GM19468 (cell line): ENCODE data around the gene KCNH4.
"Not testable (repeated sequence)": the region's sequence is repeated elsewhere in the genome, so short reads cannot be mapped to it uniquely, and the experiment has no call there.

Source experiments
- ATAC-seq: cut with Tn5 transposase; IDR thresholded peaks from one replicate; pipeline ENCODE4 v1.9.1; 2021; ENCODE audit warnings: mild to moderate bottlenecking, moderate library complexity, moderate number of reproducible peaks; ENCODE audit not compliant: unreplicated experiment; ENCODE audit errors: extremely low read depth

KCNH4 gene

GRCh38 chr17:42180922-42181850 lies at the start of gene KCNH4:
Gene KCNH4, minus strand, starts transcription at chr17:42181142. Its CDS starts 197 bp downstream, at chr17:42180945.
- no peak for ATAC-seq

DNA sequence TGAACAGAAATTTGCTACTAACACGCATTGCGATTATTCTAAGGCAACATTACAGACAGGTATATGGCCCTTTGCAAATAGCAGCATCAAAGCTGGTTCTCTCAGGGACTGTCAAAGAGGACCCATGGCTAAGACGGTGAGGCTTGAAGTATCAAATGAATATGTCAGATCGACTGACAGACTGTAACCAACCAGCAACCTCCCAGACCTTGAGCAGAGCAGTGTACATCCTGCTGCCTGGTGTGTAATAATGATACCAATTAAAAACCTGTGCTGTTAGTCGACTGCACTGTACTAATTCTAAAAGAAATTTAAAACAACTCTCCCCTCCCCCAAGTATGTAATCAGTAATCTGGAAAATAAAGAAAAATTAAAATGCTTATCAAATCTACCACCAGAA lies 49.3 kb upstream of the KCNH4 start:
- ATAC-seq, result no peak

- ATAC-seq, result no peak
Measured at GRCh38 chr17:42227849-42228700, 47.1 kb upstream of the KCNH4 start.

DNA sequence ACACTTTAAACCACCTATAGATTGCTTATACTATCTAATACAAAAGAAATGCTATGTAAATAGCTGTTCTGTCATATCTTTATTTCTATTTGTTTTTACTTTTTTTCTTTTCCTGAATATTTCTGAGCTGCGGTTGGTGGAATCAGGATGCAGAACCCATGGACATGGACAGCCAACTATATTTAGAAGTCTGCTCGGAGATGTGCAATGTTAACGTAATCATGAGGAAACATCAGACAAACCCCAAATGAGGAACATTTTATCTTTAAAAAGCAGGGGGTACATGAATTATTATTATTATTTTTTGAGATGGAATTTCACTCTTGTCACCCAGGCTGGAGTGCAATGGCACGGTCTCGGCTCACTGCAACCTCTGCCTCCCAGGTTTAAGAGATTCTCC lies 44.7 kb upstream of the KCNH4 start:
- no peak for ATAC-seq

- no peak for ATAC-seq
Measured at GRCh38 chr17:42224651-42225050, 43.7 kb upstream of the KCNH4 start.

DNA sequence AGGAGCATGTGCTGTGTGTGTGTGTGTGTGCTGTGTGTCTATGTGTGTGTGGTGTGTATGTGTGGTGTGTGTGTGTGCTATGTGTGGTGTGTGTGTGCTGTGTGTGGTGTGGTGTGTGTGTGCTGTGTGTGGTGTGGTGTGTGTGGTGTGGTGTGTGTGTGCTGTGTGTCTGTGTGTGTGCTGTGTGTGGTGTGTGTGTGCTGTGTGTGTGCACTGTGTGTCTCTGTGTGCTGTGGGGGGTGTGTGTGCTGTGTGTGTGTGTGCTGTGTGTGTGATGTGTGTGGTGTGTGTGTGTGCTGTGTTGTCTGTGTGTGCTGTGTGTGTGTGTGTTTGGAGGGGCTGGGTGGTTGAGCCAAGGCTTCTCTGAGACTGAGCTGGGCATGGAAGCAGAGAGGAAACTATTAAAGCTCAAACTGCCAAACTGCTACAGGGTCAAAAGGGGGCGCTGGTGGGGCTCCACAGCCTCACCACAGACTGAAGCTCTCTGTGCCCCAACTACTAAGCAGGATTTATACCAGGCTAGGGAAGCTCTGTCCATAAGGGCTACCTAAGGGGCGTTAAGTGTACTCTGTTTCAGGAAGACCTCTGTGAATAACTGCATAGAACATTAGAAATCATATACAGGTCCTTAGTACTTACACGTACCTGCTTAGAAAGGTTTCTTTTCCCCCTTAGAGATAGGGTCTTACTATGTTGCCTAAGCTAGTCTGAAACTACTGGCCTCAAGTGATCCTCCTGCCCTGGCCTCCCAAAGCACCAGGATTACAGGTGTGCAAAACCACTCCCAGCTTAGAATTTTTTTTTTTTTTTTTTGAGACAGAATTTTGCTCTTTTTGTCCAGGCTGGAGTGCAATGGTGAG lies 41.2 kb upstream of the KCNH4 start:
- ATAC-seq, result no peak

DNA sequence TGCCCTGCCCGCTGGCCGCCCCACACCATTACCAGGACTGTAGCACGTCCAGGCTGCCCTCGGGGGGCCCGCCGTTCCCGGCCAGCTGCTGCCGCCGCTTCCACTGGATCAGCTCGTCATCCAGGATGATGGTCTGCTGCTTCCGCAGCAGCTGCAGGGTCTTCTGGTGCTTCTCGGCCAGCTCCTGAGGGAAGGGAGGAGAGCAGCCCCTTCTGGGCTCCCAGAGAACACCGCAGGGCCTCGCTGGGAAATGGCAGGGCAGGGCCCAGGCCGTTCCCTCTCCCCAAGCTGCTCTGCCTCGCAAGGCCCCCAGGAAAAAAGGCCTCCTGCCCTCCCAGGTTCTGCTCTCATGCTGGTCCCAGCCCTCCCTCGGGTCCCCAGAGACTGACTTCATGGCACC lies 38.3 kb upstream of the KCNH4 start:
- not testable (repeated sequence) for ATAC-seq

GRCh38 chr17:42214156-42214555 lies 33.2 kb upstream of the KCNH4 start:
- no peak for ATAC-seq

DNA sequence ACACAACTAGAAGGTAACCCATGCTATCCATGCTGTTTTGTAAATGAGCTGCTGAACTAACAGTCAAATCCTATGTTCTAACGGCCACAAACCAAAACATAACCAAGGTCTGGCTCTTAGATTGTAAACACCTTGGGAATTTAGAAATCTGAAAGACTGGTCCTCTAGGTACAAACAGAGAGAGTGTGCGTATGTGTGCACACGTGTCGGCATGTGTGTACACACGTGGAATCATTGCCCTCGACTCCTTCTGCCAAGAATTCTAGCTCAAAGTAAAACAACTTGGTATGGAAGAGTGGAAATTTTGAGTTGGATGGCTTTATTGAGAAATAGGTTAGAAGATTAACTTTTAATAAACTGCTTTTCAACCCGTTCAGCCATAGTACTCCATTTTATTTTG lies 31.4 kb upstream of the KCNH4 start:
- ATAC-seq, result no peak

GRCh38 chr17:42211921-42212341 lies 31.0 kb upstream of the KCNH4 start:
- ATAC-seq, result not testable (repeated sequence)

GRCh38 chr17:42210046-42210445 lies 29.1 kb upstream of the KCNH4 start:
- ATAC-seq, result no peak

- not testable (repeated sequence) for ATAC-seq
Measured at GRCh38 chr17:42206153-42206612, 25.2 kb upstream of the KCNH4 start.

DNA sequence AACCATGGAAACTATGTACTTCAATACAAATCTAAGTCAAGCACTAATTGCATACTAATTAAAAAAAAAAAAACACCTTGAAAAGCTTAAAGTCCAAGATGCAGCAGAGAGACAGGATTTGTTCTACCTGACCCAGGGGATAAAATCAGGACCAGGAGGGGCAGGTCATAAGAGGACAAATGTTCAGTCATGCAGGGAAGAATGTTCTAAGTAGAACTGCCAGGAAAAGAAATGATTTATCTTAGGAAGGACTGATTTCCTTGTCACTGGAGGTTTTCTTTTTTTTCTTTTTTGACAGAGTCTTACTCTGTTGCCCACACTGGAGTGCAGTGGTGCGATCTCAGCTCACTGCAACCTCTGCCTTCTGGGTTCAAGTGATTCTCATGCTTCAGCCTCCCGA lies 22.4 kb upstream of the KCNH4 start:
- ATAC-seq, result no peak

DNA sequence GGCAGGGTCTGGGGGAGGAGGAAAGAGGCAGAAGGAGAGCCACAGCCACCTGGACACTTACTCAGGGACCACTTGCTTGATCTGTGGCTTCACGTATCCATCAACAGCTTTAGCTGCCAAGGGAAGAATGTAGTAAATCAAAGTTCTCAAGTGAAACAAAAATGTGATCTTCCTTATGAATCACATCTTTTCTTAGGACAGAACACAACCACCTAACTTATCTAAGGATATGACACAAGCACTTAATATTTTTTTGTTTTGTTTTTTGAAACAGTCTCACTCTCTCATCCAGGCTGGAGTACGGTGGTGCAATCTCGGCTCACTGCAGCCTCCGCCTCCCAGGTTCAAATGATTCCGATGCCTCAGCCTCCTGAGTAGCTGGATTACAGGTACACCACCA lies 21.8 kb upstream of the KCNH4 start:
- no peak for ATAC-seq

GRCh38 chr17:42202159-42202558 lies 21.2 kb upstream of the KCNH4 start:
- ATAC-seq, result no peak

DNA sequence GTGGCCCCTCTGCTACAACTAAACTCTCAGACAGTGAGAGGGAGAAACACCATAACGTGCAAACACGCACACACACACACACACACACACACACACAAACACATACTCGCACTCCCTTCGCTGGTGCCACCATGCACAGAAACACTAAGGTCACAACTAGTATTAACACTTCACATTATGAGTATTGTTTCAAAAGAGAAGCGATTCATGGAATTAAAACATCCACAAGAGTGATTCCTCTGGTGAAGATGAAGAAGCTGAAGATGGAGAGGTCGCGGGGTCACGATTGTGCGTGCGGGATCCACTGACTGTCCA lies 20.5 kb upstream of the KCNH4 start:
- no peak for ATAC-seq

DNA sequence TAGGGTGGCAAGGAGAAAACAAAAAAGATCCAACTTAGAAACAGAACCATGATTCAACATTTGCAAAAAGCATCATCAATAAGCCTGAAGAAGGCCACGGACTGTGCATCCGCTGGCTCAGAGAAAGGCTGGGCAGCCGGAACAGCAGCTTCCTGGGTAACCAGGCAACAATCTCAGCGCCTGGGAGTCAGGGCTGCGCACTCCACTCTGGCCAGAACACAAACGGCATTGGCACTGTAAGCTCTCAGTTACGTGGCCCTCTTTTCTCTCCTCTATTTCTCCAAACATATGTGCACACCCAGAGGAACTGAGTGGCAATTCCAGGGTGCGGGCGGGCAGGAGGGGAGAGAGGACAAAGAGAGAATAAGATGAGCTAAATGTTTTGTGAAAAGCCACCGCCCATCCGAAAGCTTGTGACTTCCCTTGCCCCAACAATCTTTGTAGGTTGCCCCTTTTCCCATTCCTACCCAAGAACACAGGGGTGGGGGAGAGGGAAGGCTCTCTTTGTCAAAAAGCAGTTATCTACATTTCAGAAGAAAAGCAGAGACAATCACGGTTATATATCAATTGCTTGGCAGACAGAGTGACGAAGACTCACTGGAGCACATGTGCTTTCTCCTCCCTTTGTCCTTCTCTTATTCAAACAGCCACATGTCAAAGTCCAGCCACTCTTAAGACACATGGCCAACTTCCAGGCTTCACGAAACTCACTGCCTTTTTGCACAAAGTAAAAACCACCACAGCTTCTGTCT lies 19.9 kb upstream of the KCNH4 start:
- ATAC-seq, result no peak

GRCh38 chr17:42199416-42200011 lies 18.6 kb upstream of the KCNH4 start:
- no peak for ATAC-seq

DNA sequence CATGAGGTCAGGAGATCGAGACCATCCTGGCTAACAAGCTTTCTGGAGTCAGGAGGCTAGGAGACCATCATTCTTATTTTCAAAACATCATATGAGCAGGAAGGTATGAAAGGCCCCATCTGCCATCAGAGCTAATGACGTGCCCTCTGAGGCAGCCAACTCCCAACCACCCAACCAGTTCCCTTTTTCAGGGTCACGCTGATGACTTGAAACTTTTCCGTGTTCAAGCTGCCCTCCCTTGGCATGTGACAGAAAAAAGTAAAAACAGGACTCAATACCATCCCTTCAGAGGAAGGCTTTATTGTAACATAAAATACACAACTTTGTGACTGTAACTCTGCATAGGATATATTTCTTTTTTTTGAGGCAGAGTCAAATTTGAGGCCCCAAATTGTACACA lies 18.0 kb upstream of the KCNH4 start:
- no peak for ATAC-seq
